Measurements from ENCODE around the gene EFNA2.

The EFNA2 gene

GRCh38 chr19:1252821-1253513 is 32.7 kb upstream of the EFNA2 start:
- peak; percentile 1 for TF ChIP-seq CTCF (conservative IDR thresholded peaks at IDR 0.05; ENCODE audit: control insufficient read depth, insufficient read depth, low read depth, low read length)
- peak; percentile 98 for DNase-seq (ENCODE audit: low read depth)
- peak overlapping the region; percentile 77 for H3K4me3 ChIP-seq (ENCODE audit: control insufficient read depth, low read depth, low read length)

- peak overlapping the region; percentile 39 for H3K4me3 ChIP-seq (ENCODE audit: control insufficient read depth, low read depth, low read length)
- no peak for DNase-seq (ENCODE audit: low read depth)
- TF ChIP-seq CTCF (conservative IDR thresholded peaks at IDR 0.05; ENCODE audit: control insufficient read depth, insufficient read depth, low read depth, low read length): no peak
These were observed 32.1 kb upstream of the EFNA2 start for GRCh38 chr19:1253514-1254080.

- peak overlapping the region; percentile 39 for H3K4me3 ChIP-seq (ENCODE audit: control insufficient read depth, low read depth, low read length)
- TF ChIP-seq CTCF (conservative IDR thresholded peaks at IDR 0.05; ENCODE audit: control insufficient read depth, insufficient read depth, low read depth, low read length): no peak
- DNase-seq (ENCODE audit: low read depth): peak; percentile 56
These were observed 31.6 kb upstream of the EFNA2 start for GRCh38 chr19:1254081-1254527.

GRCh38 chr19:1254530-1255185 is 31.0 kb upstream of the EFNA2 start:
- H3K4me3 ChIP-seq (ENCODE audit: control insufficient read depth, low read depth, low read length): no peak overlapping the region
- no peak for TF ChIP-seq CTCF (conservative IDR thresholded peaks at IDR 0.05; ENCODE audit: control insufficient read depth, insufficient read depth, low read depth, low read length)
- no peak for DNase-seq (ENCODE audit: low read depth)

GRCh38 chr19:1255186-1256161 is 30.2 kb upstream of the EFNA2 start:
- TF ChIP-seq CTCF (conservative IDR thresholded peaks at IDR 0.05; ENCODE audit: control insufficient read depth, insufficient read depth, low read depth, low read length): no peak
- DNase-seq (ENCODE audit: low read depth): no peak
- H3K4me3 ChIP-seq (ENCODE audit: control insufficient read depth, low read depth, low read length): no peak overlapping the region
